ACHN (cell line): ENCODE data around the gene ATP9B.
"Not testable (repeated sequence)": the region's sequence is repeated elsewhere in the genome, so short reads cannot be mapped to it uniquely, and the experiment has no call there.

Source experiments
- DNase-seq: peaks from one replicate; pipeline ENCODE4 v3.0.0-alpha.2; 2015
- in situ Hi-C: cut with HindIII; loops from 2 replicates; pipeline ENCODE4 v1.10.0; 2017; ENCODE audit warnings: low sequenced_read_pairs, low pct_ligation_motif_present, low pct_unique_long_range_greater_than_20kb

Gene ATP9B

DNA sequence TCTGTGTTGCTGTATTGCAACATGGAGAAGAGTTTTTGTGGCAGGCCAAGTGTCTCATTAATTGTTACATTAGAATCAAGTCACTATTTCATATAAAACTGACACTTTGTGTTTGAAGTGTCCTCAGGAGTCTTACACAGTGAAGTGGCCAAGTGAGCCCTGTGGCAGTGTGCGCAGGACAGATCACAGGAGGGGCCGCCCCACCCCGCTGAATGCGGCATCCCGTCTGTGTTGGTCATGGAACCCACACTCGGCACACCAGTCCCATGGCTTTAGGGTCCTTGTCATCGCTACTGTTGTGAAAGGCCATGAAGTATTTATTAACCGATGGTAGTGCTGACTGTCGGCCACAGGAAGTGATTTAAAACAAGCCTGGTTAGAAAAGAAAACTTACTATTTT lies 181.8 kb downstream of the ATP9B start:
- no peak for DNase-seq
- in situ Hi-C loops, result no loop called here

DNA sequence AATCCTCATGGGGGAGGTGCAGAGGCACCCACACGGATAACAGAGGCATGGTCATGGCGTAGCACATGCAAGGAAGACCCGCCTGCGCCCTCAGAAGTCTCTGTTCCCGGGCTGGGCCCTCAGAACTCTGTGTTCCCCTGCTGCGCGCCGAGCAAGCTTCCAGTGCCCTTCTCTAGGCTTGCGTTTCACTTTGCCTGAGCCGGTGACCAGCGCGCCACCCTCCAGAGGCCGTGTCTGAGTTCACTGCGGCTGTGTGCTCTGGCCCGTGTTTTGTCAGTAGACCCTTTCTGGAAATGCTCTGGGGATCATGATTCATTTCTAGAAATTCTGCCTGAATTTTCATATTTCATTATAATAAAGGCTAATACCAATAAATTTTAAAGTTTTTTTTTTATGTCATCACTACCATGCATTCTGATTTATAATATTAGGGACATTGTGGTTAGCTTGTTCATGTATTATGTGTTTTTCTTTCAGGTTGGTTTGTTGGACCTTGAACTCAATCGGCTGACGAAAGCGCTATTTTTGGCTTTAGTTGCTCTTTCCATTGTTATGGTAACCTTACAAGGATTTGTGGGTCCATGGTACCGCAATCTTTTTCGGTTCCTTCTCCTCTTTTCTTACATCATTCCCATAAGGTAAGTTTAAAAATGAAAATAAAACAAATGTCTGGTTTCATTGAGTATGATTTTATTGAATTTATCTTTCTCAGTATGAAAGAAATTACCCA lies 183.9 kb downstream of the ATP9B start:
- no peak for DNase-seq
- in situ Hi-C loops, result no loop called here

DNA sequence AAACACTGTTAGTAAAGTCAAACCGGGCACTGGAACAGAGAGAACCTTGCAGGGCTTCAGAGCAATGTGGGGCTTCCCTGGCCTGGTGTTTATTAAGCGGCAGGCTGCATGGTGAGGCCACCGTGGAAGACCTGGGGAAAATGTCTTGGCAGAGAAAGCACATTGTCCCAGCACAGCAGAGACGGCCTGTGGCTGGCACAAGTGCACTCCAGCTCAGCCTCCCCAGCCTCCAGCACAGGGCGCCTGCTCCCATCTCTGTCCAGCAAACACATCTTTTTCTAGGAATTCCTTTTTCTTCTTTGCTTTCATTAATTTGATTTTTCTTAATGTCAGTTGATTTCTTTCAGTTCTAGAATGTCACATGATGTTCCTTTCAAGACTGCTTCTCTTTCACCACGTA lies 188.3 kb downstream of the ATP9B start:
- no peak for DNase-seq
- in situ Hi-C loops, result no loop called here

DNA sequence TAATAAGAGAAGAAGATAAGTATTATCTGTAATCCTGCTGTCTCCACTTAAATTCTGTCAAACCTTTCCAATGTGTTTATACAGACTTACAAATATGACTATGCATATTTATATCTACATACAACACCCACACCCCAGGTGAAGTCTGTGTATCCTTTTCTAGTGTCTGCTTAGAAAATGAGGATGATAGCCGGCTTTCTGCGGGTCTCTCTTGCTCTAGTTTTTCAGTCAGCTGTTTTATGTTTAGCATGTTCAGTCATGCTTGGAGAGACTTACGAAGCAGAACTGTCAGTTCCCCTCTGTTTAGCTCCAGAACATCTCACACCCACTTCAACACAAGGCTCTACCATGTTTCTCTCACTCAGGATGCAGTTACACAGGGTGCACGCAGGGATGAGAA lies 189.3 kb downstream of the ATP9B start:
- DNase-seq, result no peak
- in situ Hi-C loops, result no loop called here

DNA sequence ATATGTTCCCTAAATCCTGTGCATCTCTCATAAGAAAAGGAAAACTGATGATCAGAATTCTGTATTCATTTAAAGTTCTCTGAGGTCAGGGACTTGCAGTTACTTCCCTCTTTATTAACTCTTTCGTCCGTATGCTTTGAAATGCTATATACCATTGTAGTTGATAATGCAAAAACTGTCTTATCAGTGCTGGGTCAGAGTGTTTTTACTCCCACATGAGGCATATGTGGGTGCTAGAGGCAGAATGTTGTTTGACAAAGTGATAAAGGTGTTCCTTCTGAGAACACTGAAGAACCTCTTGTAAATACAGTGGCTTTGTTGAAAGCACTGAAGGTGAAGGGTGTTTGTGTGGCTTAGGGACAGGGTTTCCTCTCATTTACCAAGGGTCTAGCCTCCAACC lies 190.0 kb downstream of the ATP9B start:
- in situ Hi-C loops, result no loop called here
- no peak for DNase-seq

DNA sequence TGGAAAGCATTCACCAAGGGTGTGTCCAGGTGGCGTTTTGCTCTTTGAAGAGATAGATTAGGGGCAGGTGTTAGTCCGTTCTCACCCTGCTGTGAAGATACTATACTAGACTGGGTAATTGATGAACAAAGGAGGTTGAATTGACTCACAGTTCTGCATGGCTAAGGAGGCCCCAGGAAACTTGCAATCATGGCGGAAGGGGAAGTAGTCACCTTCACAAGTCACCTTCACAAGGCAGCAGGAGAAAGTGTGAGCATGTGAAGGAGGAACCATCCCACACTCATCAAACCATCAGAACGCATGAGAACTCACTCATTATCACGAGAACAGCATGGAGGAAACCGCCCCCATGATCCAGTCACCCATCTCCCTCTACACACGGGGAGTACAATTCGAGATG lies 190.8 kb downstream of the ATP9B start:
- DNase-seq, result no peak
- in situ Hi-C loops, result no loop called here

DNA sequence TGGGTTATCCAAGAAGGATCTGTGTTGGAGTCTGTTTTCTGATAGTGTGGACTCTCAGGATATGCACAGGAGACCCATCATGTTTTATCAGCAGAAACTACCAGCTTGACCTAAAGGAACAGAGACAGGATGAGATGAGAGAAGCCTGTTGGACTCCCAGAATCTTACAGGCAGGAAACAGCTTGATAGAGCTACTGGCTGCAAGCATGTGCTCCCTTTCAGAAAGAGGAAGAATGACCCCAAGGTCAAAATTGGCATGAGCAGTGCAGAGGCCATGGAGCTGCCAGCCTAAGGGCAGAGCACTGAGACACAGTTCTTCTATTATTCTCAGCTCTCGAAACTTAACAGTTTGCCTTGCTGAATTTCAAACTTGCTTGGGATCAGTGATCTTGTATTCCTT lies 191.3 kb downstream of the ATP9B start:
- DNase-seq, result no peak
- in situ Hi-C loops, result no loop called here

DNA sequence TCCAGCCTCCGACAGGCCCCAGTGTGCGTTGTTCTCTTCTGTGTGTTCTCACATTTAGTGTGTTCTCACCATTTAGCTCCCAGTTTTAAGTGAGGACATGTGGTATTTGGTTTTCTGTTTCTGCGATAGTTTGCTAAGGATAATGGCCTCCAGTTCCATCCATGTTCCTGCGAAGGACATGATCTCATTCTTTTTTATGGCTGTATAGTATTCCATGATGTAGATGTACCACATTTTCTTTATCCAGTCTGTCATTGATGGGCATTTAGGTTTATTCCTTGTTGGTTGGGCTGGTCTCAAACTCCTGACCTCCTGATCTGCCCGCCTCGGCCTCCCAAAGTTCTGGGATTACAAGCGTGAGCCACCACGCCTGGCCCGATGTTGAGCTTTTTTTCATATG lies 195.9 kb downstream of the ATP9B start:
- DNase-seq, in situ Hi-C loops: not testable (repeated sequence)

DNA sequence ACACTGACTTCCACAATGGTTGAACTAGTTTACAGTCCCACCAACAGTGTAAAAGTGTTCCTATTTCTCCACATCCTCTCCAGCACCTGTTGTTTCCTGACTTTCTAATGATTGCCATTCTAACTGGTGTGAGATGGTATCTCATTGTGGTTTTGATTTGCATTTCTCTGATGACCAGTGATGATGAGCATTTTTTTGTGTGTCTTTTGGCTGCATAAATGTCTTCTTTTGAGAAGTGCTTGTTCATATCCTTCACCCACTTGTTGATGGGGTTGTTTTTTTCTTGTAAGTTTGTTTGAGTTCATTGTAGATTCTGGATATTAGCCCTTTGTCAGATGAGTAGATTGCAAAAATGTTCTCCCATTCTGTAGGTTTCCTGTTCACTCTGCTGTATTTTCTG lies 202.6 kb downstream of the ATP9B start:
- DNase-seq, in situ Hi-C loops: not testable (repeated sequence)

DNA sequence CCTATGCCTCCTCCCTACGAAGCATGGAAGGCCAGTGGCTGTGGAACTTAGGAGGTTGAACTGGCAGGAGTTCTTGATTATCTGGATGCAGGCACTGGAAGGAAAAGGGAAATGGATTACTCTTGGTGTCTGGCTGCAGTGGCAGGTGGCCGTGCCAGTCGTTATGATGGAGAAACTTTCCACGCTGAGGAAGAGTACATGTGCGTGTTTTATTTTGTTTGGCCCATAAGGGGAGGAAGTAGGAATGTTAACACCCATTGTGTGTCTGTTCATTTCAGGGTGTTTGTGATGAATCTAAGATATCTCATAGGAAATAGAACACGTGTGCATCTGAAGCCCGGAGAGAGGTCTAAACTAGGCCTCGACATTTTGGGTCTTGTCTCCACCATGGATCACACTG lies 203.7 kb downstream of the ATP9B start:
- DNase-seq, result no peak
- in situ Hi-C loops, result no loop called here

DNA sequence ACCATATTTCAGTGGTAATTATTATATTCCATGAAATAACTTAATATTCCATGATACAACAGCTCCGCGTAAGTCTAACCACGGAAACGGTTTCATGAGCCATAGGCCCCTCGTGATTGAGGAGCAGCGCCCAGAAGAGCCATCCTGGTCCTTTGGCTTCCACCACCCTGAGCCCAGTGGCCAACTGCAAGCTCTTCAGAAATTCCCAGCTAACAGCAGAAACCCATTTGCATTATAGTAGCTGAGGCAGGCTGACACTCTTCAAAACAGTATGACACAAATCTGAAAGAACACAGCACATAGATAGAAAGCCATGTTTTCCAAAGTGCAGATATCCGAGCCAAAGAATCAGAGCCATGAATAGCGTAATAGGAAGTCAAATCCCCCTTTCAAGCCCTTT lies 205.6 kb downstream of the ATP9B start:
- in situ Hi-C loops, result no loop called here
- DNase-seq, result no peak

DNA sequence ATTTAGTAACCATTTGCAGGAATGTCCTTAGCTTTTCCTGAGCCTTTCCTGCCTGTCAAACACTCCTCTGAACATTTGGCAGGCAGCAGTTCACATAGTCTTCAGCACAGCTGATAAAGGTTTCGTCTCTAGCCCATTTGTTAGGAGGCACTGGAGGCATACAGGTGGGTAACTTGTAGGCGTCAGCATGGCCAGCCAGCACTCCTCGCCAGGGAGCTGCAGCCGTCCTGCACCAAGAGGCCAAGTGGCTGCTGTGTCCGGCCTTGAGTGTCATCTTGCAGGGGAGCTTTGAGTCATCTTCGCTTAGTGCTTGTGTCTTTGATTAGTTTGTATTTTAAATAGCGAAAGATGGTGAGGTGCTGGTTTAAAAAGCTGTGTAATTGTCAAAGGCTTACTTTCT lies 206.3 kb downstream of the ATP9B start:
- DNase-seq, result no peak
- in situ Hi-C loops, result no loop called here

DNA sequence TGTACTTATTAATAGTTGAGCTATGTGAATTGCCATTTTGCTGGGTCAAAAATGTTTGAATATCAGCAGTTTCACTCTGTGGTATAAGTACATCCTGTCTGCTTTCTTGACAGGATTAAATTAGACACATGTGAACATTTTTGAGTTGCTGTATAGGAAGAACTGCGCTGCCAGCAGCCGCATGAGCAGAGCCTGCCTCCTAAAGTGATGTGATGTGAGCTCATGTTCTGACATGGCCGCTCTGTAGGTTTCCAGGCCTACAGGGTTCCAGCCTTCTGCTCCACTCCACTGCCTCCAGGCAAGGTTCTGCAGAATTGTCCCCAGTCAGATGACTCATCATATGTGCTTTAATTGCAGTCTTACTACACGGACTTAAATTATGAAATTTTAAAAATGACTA lies 206.8 kb downstream of the ATP9B start:
- DNase-seq, result no peak
- in situ Hi-C loops, result no loop called here

DNA sequence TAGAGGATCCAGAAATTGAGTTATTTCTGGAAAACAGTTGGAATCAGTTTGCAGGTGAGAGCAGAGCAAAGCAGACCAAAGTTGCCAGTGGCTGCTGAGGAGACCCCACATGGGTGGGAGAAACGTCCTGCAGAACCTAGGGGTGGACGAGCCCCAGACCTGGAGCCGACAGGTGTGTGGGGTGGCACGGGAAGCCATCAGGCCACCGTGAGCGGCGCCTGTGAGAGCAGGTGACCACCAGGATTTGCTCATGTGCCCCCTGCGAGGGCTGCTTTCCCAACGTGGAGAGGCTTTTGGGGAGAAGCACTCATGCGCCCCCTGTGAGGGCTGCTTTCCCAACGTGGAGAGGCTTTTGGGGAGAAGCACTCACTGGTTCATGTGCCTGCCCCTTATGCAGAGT lies 209.7 kb downstream of the ATP9B start:
- no peak for DNase-seq
- in situ Hi-C loops, result no loop called here

DNA sequence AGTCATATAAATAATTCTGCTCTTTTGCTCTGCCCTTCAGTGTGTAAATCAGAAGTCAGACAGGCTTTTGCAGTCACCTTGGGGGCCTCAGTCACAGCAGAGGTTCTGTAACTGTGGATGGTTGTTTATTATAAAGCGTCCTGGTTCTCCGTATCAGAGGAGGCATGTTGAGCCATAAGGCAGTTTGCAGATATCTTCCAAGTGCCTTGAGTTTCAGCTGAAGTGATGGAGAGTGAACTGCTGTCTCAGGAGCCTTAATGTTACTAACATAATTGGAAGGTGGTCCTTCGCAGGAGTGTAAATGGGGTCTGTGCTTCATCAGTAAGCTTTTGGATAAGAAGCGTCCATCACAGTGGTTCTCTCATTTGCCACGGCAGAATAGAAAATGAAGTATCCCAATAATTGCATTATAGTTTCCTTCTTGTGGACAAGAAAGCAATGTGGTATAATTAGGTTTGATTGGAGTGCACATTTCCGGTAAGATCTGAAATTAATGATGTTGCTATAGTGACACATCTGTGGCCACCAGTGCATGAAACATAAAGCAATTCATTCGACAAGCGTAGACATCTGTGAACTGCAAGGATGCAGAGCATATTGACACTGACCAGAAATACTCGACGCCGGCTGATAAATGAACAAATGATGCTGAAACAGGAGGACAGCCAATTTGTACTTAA lies 214.1 kb downstream of the ATP9B start:
- in situ Hi-C loops, result no loop called here
- DNase-seq, result no peak

DNA sequence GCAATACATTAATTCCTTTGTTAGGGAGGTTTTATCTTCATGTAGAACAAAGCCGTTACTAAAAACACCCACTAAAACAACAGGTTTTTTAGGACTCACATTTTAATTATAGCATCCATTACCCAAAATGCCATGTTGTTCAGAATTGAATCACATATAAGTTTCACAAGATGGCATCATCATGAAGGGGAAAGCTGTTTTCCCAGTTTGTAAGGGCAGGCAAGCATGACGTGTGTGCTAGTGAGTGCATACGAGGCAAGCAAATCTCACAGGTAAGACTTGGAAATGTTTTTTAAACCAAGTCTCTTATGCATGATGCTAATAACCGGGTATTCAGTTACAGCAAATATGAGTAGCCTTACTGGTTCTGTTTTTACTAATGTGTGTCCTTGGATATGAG lies 214.7 kb downstream of the ATP9B start:
- in situ Hi-C loops, result no loop called here

DNA sequence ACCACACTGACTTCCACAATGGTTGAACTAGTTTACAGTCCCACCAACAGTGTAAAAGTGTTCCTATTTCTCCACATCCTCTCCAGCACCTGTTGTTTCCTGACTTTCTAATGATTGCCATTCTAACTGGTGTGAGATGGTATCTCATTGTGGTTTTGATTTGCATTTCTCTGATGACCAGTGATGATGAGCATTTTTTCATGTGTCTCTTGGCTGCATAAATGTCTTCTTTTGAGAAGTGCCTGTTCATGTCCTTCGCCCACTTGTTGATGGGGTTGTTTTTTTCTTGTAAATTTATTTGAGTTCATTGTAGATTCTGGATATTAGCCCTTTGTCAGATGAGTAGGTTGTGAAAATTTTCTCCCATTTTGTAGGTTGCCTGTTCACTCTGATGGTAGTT lies 216.0 kb downstream of the ATP9B start:
- DNase-seq, in situ Hi-C loops: not testable (repeated sequence)

More for the DNA sequence above, 214.7 kb downstream of the ATP9B start:
- no peak for DNase-seq

DNA sequence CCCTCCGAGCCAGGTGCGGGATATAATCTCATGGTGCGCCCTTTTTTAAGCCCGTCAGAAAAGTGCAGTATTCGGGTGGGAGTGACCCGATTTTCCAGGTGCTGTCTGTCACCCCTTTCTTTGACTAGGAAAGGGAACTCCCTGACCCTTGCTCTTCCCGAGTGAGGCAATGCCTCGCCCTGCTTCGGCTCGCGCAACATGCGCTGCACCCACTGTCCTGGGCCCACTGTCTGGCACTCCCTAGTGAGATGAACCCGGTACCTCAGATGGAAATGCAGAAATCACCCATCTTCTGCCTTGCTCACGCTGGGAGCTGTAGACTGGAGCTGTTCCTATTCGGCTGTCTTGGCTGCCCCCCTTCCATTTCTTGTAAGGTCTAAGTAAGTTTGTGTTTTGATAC lies 221.2 kb downstream of the ATP9B start:
- in situ Hi-C loops, result not testable (repeated sequence)

DNA sequence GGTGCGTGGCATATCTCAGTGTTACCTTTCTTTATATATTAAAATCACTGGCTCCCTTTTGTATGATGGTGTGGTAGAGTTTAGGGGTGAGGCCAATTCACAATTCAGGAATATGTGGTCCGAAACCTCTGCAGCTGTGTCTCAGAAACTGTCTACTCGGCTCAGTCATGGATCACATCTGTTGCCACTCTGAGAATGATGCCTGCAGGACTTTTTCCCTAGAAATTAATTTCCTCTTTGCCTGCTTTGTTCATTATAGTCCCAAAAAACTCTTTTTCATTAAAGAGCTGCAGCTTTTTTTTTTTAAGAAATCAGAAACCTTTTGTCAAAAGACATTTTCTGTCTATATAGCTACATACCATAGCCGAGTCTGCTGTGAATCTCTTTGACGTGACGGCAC lies 221.7 kb downstream of the ATP9B start:
- in situ Hi-C loops, result no loop called here
- no peak for DNase-seq

More for the DNA sequence above, 221.2 kb downstream of the ATP9B start:
- not testable (repeated sequence) for DNase-seq

DNA sequence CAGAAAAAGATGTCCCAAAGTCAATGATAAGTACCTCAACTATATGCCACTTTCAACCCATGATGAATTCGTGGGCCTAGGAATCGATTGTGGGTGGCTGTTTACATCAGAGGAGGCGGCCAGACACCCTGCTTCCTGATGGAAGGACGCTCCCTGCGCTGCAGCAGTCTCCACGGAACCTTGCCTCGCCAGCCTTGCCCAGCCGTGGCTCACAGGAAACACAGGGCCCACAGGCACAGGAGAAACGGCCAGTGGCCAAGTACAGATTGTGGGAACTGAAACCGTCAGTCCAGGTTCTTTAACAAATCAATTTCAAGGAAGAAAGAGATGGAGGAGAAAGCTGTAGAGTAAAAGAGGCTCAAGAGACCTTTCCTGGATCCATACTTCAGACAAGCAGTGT lies 225.0 kb downstream of the ATP9B start:
- in situ Hi-C loops, result no loop called here
- DNase-seq, result no peak
